Ectodermal cell (in vitro differentiated cells): ENCODE data around the gene TNFRSF17. TPM values are rescaled to one million over a fixed set of nuclear protein-coding genes. Genes with fewer than 3 reads are reported as not detected.
"Not testable (repeated sequence)": the region's sequence is repeated elsewhere in the genome, so short reads cannot be mapped to it uniquely, and the experiment has no call there.

Experiments
- H3K27ac ChIP-seq: 2 replicates; pipeline ENCODE4 v1.7.0; 2013; ENCODE audit warnings: mild to moderate bottlenecking, low read depth, low read length; ENCODE audit not compliant: insufficient read depth, poor library complexity, severe bottlenecking
- H3K27me3 ChIP-seq: 2 replicates; pipeline ENCODE4 v1.7.0; 2013; ENCODE audit warnings: mild to moderate bottlenecking, low read length; ENCODE audit not compliant: insufficient read depth, control insufficient read depth, poor library complexity, severe bottlenecking
- H3K36me3 ChIP-seq: one replicate; pipeline ENCODE4 v1.7.0; 2013; ENCODE audit warnings: low read length; ENCODE audit not compliant: control insufficient read depth, insufficient read depth
- H3K4me1 ChIP-seq: one replicate; pipeline ENCODE4 v1.7.0; 2013; ENCODE audit warnings: low read length; ENCODE audit not compliant: control insufficient read depth, insufficient read depth
- H3K4me3 ChIP-seq: 2 replicates; pipeline ENCODE4 v1.7.0; 2013; ENCODE audit warnings: low read depth, low read length, control low read depth; ENCODE audit not compliant: insufficient read depth
- H3K9me3 ChIP-seq: 2 replicates; pipeline ENCODE4 v1.7.0; 2013; ENCODE audit warnings: mild to moderate bottlenecking, low read length, moderate library complexity; ENCODE audit not compliant: control insufficient read depth
- WGBS, 2 experiments: methylation state at CpG; one replicate each; pipeline ENCODE4 v1.1.7; 2013; ENCODE audit warnings: missing lambda C conversion rate in 2 of 2; 5-methylcytosine and 5-hydroxymethylcytosine counted together
- polyA plus RNA-seq, 4 experiments: library from polyadenylated mRNA; stranded (reverse); fragments of 50-300 nt; gene quantifications; one replicate each; pipeline ENCODE4 v1.2.3, GENCODE V29; 2013

Gene TNFRSF17
- not detected for polyA plus RNA-seq (2013, experiment 1 of 4)
- polyA plus RNA-seq (2013, experiment 2 of 4): not detected
- polyA plus RNA-seq (2013, experiment 3 of 4): not detected
- not detected for polyA plus RNA-seq (2013, experiment 4 of 4)

GRCh38 chr16:11964761-11965551 lies at the start of gene TNFRSF17:
Gene TNFRSF17, plus strand, starts transcription at chr16:11965210. Its CDS starts 115 bp downstream, at chr16:11965325.
- Histone ChIP-seq H3K4me3 (no peak within 1 kb of the TSS), H3K4me1 (no peaks in the 10 kb centered on the region), H3K27ac (no peak within 1 kb of the TSS), H3K36me3 (no peaks in the 10 kb centered on the region), H3K27me3 (no peaks in the 10 kb centered on the region), H3K9me3 (no peaks in the 10 kb centered on the region)
- 85 to 86% methylated on average over 9 of the region's 9 CpGs for WGBS, 2 experiments

GRCh38 chr16:11915644-11916523 lies 49.1 kb upstream of the TNFRSF17 start, which contains the start of gene GSPT1:
Gene GSPT1, minus strand, starts transcription at chr16:11915956. Its CDS starts 236 bp downstream, at chr16:11915720.
- H3K27ac ChIP-seq: peak within 1 kb of the TSS; percentile 38
- peaks cover 4% of the 10 kb centered on the region for H3K4me1 ChIP-seq
- H3K4me3 ChIP-seq: peak within 1 kb of the TSS; percentile 78
- H3K36me3 ChIP-seq: no peaks in the 10 kb centered on the region
- no peaks in the 10 kb centered on the region for H3K9me3 ChIP-seq
- no peaks in the 10 kb centered on the region for H3K27me3 ChIP-seq
- WGBS, 2 experiments: 3% methylated on average over 84 of the region's 84 CpGs

GRCh38 chr16:11916524-11917285 lies 48.3 kb upstream of the TNFRSF17 start:
- Histone ChIP-seq H3K4me1 (peaks cover 4% of the 10 kb centered on the region), H3K4me3 (peak overlapping the region; percentile 78), H3K27ac (no peak overlapping the region), H3K27me3 (no peaks in the 10 kb centered on the region), H3K36me3 (no peaks in the 10 kb centered on the region), H3K9me3 (no peaks in the 10 kb centered on the region)
- WGBS, 2 experiments: 81 to 84% methylated on average over 13 of the region's 13 CpGs

GRCh38 chr16:11924046-11924445 lies 41.0 kb upstream of the TNFRSF17 start:
- H3K4me3 ChIP-seq, H3K27ac ChIP-seq, H3K27me3 ChIP-seq, H3K36me3 ChIP-seq, H3K9me3 ChIP-seq, H3K4me1 ChIP-seq: not testable (repeated sequence)
- WGBS, 2 experiments: 89 to 91% methylated on average over 10 of the region's 10 CpGs

- H3K27ac ChIP-seq, H3K4me1 ChIP-seq, H3K27me3 ChIP-seq, H3K36me3 ChIP-seq, H3K4me3 ChIP-seq, H3K9me3 ChIP-seq: not testable (repeated sequence)
- WGBS, 2 experiments: 82 to 83% methylated on average over 11 of the region's 13 CpGs
Observed at GRCh38 chr16:11927350-11927749, 37.7 kb upstream of the TNFRSF17 start.

- not testable (repeated sequence) for H3K9me3 ChIP-seq, H3K36me3 ChIP-seq, H3K4me1 ChIP-seq, H3K27me3 ChIP-seq, H3K27ac ChIP-seq, H3K4me3 ChIP-seq
- 98 to 100% methylated on average over 2 to 3 of the region's 4 CpGs for WGBS, 2 experiments
Observed at GRCh38 chr16:11941945-11942344, 23.1 kb upstream of the TNFRSF17 start, which contains the start of gene NPIPB2. Gene NPIPB2, minus strand, starts transcription at chr16:11942045. Its CDS starts 0 bp downstream, at chr16:11942045.

GRCh38 chr16:11946433-11946832 lies 18.6 kb upstream of the TNFRSF17 start:
- no peaks in the 10 kb centered on the region for H3K36me3 ChIP-seq
- H3K4me3 ChIP-seq: no peak overlapping the region
- H3K9me3 ChIP-seq: no peaks in the 10 kb centered on the region
- H3K4me1 ChIP-seq: no peaks in the 10 kb centered on the region
- no peaks in the 10 kb centered on the region for H3K27me3 ChIP-seq
- WGBS, 2 experiments: 93 to 94% methylated on average over 2 to 3 of the region's 3 CpGs
- H3K27ac ChIP-seq: no peak overlapping the region

GRCh38 chr16:11948819-11949218 lies 16.2 kb upstream of the TNFRSF17 start:
- Histone ChIP-seq H3K27ac (no peak overlapping the region), H3K4me3 (no peak overlapping the region), H3K27me3 (no peaks in the 10 kb centered on the region), H3K4me1 (no peaks in the 10 kb centered on the region), H3K9me3 (no peaks in the 10 kb centered on the region), H3K36me3 (no peaks in the 10 kb centered on the region)
- 93 to 95% methylated on average over 5 of the region's 5 CpGs for WGBS, 2 experiments

GRCh38 chr16:11949527-11949926 lies 15.5 kb upstream of the TNFRSF17 start:
- WGBS, 2 experiments: 15 to 16% methylated on average over 4 of the region's 4 CpGs
- H3K4me3 ChIP-seq: no peak overlapping the region

More at GRCh38 chr16:11949527-11949926, 15.5 kb upstream of the TNFRSF17 start:
- H3K9me3 ChIP-seq: no peaks in the 10 kb centered on the region
- no peak overlapping the region for H3K27ac ChIP-seq
- H3K4me1 ChIP-seq: no peaks in the 10 kb centered on the region
- H3K36me3 ChIP-seq: no peaks in the 10 kb centered on the region
- no peaks in the 10 kb centered on the region for H3K27me3 ChIP-seq
